Peyer's patch (tissue), 4 donors: ENCODE data around the gene POU2AF2. TPM values are rescaled to one million over a fixed set of nuclear protein-coding genes. Genes with fewer than 3 reads are reported as not detected.

ENCODE experiments used
- DNase-seq, 3 donors: peaks; one replicate each; pipeline ENCODE4 v3.0.0-alpha.2; 2017 to 2019
- H3K27ac ChIP-seq, 4 donors: fragments of 200-600 bp; sonication (generic); one replicate each; pipeline ENCODE4 v1.5.1; 2016 to 2019
- H3K27me3 ChIP-seq, 2 donors: fragments of 200-600 bp; sonication (generic); one replicate each; pipeline ENCODE4 v1.5.1; 2019
- H3K36me3 ChIP-seq, 3 donors: fragments of 200-600 bp; sonication (generic); one replicate each; pipeline ENCODE4 v1.5.1; 2016 to 2019
- H3K4me1 ChIP-seq, 4 donors: fragments of 200-600 bp; sonication (generic); one replicate each; pipeline ENCODE4 v1.5.1; 2016 to 2019
- H3K4me3 ChIP-seq, 4 donors: fragments of 200-600 bp; sonication (generic); 1 replicate in 3 of 4; 2 replicates in 1 of 4; pipeline ENCODE4 v1.5.1; 2016 to 2019; ENCODE audit warnings: mild to moderate bottlenecking in 1 of 4
- H3K9me3 ChIP-seq, 4 donors: fragments of 200-600 bp; sonication (generic); one replicate each; pipeline ENCODE4 v1.5.1; 2016 to 2019; ENCODE audit warnings: mild to moderate bottlenecking in 1 of 4
- POLR2A ChIP-seq, 2 donors: fragments of 450-650 bp; IDR thresholded peaks; one replicate each; pipeline ENCODE4 v1.5.1; 2017; ENCODE audit warnings: antibody characterized with exemption in 2 of 2, mild to moderate bottlenecking in 2 of 2, moderate library complexity in 2 of 2
- total RNA-seq, 4 donors: library from RNA; depleted of rRNA; stranded (reverse); fragments of >200 nt; gene quantifications; one replicate each; pipeline ENCODE4 v1.1.0, GENCODE V29; 2016
- TF ChIP-seq, protein P1 (sequence below), 6 experiments: fragments of 450-650 bp in 4 of 6; fragments of 200-600 bp in 2 of 6; sonication (generic) in 1 of 6; IDR thresholded peaks; one replicate each; pipeline ENCODE4 v1.5.1; 2017 to 2019; ENCODE audit warnings: antibody characterized with exemption in 6 of 6, mild to moderate bottlenecking in 3 of 6, moderate library complexity in 1 of 6

POU2AF2 gene
- total RNA-seq, 4 donors from 2014 or later = 1.2 to 4.4 TPM; not detected in 2

DNA sequence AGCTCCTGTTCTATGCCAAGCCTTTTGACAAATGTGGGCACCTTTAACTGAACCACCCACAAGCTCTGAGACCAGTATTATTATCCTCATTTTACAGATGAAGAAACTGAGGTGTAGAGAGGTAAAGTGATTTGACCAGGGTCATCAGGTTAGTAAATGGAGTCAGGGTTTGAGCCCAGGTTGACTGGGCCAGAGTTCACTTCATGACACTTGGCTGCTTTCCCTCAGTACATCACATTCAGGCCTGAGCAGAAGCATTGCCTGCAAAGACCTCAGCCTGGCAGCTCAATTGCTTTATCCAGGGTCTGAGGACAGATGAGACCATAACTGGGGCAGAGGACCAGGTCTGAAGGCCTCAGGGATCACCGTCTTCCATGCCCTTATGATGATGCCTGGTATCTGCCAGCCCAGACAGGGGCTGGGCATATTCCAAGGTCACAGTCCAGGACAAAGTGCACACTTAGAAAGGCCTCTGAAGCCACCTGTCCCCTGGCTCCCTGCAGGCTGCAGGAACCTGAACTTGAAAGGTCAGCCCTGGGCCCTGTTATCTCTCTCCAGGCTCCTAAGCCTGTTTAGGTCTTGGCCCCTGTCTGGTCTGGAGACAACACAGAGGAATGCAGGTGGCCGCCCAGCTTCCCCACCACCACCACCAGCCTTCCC is 84.8 kb downstream of the POU2AF2 start:
- H3K27ac ChIP-seq = no peak overlapping the region
- peaks cover 0 to 21% (median 2%) of the 10 kb centered on the region in 4 donors for H3K4me1 ChIP-seq

DNA sequence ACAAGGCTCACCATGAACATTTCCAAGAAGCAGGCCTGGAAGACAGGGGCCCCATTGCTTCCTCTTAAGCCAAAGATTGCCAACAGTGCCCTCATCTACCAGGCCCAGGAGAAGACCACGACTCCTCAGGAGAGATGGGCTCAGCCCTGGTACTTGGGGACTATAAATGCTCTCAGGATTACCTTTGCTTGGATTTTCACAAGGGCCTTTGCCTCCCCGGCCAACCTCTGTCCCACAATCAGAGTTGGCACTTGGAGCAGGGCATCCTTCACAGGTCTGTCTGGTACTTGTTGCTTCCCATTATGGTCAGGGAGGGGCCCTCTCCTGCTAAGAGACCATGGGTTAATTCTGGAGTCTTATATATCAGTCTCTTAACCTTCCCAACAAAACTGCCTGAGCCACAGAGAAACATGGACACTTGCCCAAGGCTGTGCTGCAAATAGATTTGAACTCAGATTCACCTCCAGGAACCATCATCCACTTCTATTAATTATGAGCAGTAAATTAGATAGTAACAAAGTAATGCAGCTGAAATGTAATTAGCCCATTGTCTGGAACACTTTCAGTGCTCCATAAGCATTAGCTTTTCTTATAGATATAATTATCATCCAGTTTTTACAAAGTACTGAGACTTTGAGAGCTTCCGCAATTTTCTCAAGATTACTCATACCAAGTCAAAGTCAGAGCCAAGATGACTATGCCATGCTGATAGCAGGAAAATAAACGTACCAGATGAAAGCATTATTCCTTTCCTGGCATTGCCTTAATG is 86.4 kb downstream of the POU2AF2 start:
- Histone ChIP-seq H3K27me3 (no peaks in the 10 kb centered on the region), H3K4me3 (no peak overlapping the region), H3K4me1 (peaks cover 0 to 31% (median 2%) of the 10 kb centered on the region in 4 donors), H3K36me3 (no peaks in the 10 kb centered on the region), H3K27ac (peak overlapping the region in 2 of 4 donors; percentile 16 to 42), H3K9me3 (no peaks in the 10 kb centered on the region)
- DNase-seq = no peak
- no peak for TF ChIP-seq POLR2A (IDR thresholded peaks at IDR 0.05)
- TF ChIP-seq, protein P1, sequence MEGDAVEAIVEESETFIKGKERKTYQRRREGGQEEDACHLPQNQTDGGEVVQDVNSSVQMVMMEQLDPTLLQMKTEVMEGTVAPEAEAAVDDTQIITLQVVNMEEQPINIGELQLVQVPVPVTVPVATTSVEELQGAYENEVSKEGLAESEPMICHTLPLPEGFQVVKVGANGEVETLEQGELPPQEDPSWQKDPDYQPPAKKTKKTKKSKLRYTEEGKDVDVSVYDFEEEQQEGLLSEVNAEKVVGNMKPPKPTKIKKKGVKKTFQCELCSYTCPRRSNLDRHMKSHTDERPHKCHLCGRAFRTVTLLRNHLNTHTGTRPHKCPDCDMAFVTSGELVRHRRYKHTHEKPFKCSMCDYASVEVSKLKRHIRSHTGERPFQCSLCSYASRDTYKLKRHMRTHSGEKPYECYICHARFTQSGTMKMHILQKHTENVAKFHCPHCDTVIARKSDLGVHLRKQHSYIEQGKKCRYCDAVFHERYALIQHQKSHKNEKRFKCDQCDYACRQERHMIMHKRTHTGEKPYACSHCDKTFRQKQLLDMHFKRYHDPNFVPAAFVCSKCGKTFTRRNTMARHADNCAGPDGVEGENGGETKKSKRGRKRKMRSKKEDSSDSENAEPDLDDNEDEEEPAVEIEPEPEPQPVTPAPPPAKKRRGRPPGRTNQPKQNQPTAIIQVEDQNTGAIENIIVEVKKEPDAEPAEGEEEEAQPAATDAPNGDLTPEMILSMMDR (IDR thresholded peaks at IDR 0.05) = no peak

More for the DNA sequence above, 84.8 kb downstream of the POU2AF2 start:
- H3K9me3 ChIP-seq = no peaks in the 10 kb centered on the region
- H3K36me3 ChIP-seq = no peaks in the 10 kb centered on the region
- DNase-seq = peak in 2 of 3 donors; percentile 57 to 58
- H3K4me3 ChIP-seq = no peak overlapping the region
- TF ChIP-seq, protein P1 (IDR thresholded peaks at IDR 0.05) = no peak
- TF ChIP-seq POLR2A (IDR thresholded peaks at IDR 0.05) = no peak
- no peaks in the 10 kb centered on the region for H3K27me3 ChIP-seq

DNA sequence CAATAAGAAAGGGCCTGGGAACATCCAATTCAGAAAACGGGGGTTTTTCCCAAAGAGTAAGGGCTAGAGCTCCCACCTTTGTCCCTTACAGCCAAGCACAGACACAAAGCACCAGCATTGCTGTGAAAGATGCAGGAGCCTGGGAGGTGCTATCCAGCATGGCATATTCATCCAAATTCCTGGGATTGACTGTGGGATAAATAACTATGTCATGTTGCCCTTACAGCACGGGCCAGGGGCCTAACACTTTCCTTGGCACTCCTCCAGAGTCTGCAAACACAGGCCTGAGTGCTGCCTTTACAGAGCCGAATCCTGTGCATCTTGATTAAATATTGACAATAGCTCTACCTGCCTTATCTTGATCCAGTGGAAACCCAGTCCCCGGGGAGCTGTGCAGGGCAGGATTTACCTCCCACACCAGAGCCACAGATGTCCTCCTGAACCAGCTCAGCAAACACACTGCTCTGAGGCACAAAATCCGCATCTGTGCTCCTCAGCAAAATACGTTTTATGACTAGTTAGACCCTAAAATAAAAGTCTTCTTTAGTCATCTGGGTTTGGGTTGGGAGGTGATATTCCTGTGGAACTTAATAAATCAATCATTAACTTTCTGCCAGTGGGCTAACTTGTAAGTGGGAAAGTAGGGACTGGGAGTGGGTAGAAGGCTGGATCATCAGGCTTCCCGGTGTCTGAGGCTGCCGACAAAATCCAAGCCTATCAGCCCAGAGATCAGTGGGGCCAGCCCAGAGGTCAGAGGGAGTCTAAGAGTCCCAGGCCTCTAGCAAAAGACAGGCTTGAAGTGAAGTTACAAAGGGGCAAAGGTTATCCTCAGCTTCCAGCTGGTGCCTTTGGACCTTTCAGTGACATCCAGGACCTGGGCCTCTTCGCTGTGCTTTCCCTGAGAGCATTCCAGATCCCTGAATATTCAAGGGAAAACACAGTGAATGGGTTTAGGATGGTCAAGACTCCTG is 89.3 kb downstream of the POU2AF2 start:
- H3K27me3 ChIP-seq = no peaks in the 10 kb centered on the region
- TF ChIP-seq POLR2A (IDR thresholded peaks at IDR 0.05) = no peak
- TF ChIP-seq, protein P1 (IDR thresholded peaks at IDR 0.05) = no peak
- no peak overlapping the region for H3K4me3 ChIP-seq
- H3K27ac ChIP-seq = peak overlapping the region in 2 of 4 donors; percentile 32 to 47
- peaks cover 0 to 25% (median 2%) of the 10 kb centered on the region in 4 donors for H3K4me1 ChIP-seq
- no peaks in the 10 kb centered on the region for H3K9me3 ChIP-seq
- no peaks in the 10 kb centered on the region for H3K36me3 ChIP-seq
- DNase-seq = peak in 2 of 3 donors; percentile 60 to 62

DNA sequence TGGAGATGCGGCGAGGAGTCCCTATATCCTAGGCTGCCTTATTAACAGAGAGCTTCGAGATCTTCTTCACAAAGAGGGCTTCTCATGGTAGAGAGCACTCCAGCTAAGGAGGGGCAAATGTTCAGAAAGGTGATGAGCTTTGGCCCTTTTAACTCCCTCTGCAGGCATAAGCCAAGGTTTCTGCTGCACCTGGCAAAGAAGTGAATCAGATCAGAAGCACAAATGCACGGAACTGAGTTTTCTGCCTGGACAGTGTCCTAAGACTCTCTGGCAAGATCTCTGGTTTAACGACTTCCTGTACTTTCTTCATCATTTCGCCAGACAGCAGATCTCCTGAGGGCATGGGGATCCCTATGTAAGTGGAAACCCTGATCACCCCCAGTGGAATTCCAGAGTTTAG is 90.0 kb downstream of the POU2AF2 start:
- Histone ChIP-seq H3K4me1 (peaks cover 0 to 25% (median 2%) of the 10 kb centered on the region in 4 donors), H3K36me3 (no peaks in the 10 kb centered on the region), H3K27ac (peak overlapping the region in 2 of 4 donors; percentile 32 to 47), H3K27me3 (no peaks in the 10 kb centered on the region), H3K4me3 (no peak overlapping the region), H3K9me3 (no peaks in the 10 kb centered on the region)
- TF ChIP-seq, protein P1 (IDR thresholded peaks at IDR 0.05) = peak in 1 of 6 experiments; percentile 3
- no peak for TF ChIP-seq POLR2A (IDR thresholded peaks at IDR 0.05)
- DNase-seq = no peak

Other genes with a start within 250 kb of the POU2AF2 start
- 10 to 100 TPM in 3 of 4 donors, 1 to 10 TPM in 1; 2.5 to 14.9 (median 11.4) TPM for gene POU2AF3, start 52.8 kb downstream of the POU2AF2 start, total RNA-seq
- gene POU2AF1, start 133.6 kb downstream of the POU2AF2 start, total RNA-seq = 10 to 100 TPM in 1 of 4 donors, 1 to 10 TPM in 3; 5.0 to 33.0 (median 5.4) TPM